ENCODE results near the gene SDK1.

GRCh38 chr7:3748389-3748788 is 447.3 kb downstream of the SDK1 start:
- TF ChIP-seq, protein P1, sequence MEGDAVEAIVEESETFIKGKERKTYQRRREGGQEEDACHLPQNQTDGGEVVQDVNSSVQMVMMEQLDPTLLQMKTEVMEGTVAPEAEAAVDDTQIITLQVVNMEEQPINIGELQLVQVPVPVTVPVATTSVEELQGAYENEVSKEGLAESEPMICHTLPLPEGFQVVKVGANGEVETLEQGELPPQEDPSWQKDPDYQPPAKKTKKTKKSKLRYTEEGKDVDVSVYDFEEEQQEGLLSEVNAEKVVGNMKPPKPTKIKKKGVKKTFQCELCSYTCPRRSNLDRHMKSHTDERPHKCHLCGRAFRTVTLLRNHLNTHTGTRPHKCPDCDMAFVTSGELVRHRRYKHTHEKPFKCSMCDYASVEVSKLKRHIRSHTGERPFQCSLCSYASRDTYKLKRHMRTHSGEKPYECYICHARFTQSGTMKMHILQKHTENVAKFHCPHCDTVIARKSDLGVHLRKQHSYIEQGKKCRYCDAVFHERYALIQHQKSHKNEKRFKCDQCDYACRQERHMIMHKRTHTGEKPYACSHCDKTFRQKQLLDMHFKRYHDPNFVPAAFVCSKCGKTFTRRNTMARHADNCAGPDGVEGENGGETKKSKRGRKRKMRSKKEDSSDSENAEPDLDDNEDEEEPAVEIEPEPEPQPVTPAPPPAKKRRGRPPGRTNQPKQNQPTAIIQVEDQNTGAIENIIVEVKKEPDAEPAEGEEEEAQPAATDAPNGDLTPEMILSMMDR (IDR thresholded peaks at IDR 0.05; ENCODE audit: borderline replicate concordance, extremely low read depth, low read length, poor library complexity, severe bottlenecking): no peak
- TF ChIP-seq EZH2 (IDR thresholded peaks at IDR 0.05; ENCODE audit: borderline replicate concordance, low read depth, low read length, severe bottlenecking): no peak
